Stimulated activated CD8-positive, alpha-beta memory T cell treated with anti-CD3 and anti-CD28 coated beads, Interleukin-7, amount 100 ng/mL, for 48 hours (primary cell): Measurements from ENCODE around the gene UQCRC1.
"Not testable (repeated sequence)": the region's sequence is repeated elsewhere in the genome, so short reads cannot be mapped to it uniquely, and the experiment has no call there.

ENCODE experiments used
- DNase-seq, 2 donors: peaks; one replicate each; pipeline ENCODE4 v3.0.0-alpha.2; 2020; ENCODE audit warnings: low read depth in 1 of 2; ENCODE audit errors: extremely low read depth in 1 of 2

UQCRC1 gene

DNA sequence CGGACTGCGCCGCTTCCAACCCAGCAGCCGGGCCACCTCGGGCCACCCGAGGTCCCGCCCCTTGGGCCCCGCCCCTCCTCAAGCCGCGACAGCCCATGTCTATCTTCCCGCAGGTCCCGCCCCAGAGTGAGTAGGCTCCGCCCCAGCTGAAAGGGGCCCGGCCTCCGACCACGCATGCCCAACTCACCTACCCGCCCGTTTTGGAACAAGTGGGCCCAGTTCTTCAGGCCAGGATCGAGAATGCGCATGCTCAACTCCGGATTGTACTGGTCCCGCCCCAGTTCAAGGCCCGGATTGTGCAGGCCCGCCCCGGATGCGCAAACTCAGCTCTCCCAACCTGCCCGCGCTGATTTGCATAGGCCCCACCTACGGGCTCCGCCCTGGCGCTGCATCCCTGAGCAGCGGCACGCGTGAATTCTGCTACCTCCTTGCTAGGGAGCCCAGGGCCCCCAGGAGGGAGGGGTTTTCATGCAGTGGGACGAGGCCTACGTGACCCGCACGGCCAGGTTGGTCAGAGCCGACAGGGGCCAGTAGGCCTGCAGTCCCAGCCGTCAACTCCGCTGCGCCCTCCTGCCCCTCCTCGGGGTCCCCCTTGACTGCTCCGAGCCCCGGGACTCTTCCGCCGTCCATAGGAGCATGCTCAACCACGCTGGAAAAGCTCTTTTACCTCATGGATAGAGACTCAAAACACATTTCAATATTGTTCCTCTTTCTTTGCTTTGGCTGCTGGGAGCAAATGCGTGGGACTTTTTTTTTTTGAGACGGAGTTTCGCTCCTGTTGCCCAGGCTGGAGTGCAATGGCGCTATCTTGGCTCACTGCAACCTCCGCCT is 52.4 kb downstream of the UQCRC1 start, which contains the start of gene PFKFB4:
Gene PFKFB4, minus strand, starts transcription at position 8 of the 831 bp plus-strand sequence. CDS start 26 bp downstream, outside the sequence.
- peak; percentile 98 to 99 for DNase-seq

DNA sequence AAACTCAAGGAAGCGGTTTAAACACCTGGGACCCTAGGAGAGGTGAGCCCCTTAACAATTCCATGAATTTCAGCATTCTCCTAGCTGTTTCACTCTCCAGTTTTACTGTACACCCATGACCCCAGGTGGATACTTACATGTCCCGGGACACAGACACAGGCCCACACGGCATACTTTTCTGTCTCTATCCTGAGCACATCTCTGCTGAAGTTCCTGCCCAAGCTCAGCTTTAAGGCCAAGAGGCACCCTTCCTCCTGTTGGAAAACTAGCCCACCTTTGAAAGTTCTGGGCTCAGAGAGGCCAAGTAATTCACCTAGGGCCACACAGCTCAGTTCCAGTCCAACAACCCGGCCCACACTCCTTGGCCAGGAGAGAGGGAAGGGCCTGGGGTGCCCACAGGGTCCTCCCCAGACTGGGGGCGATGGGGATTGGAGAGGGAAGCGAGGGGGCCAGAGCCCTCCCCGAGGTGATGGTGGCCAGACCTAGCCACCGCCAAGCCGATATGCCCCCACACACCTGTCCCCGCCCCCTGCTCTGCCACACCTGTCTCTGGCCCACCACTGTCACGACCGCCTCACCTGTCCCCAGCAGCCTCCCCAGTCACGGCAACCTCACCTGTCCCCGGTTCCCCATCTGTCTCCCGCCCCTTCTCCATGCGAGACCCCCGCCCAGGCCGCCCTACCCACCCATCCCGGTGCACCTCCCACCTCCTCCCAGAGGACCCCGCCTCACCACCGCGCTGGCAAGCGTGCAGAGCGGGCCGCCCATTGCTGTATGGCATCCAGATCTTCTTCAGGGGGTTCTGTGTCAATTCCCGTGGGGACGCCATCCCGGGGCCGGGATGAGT is 53.3 kb downstream of the UQCRC1 start:
- DNase-seq: no peak

DNA sequence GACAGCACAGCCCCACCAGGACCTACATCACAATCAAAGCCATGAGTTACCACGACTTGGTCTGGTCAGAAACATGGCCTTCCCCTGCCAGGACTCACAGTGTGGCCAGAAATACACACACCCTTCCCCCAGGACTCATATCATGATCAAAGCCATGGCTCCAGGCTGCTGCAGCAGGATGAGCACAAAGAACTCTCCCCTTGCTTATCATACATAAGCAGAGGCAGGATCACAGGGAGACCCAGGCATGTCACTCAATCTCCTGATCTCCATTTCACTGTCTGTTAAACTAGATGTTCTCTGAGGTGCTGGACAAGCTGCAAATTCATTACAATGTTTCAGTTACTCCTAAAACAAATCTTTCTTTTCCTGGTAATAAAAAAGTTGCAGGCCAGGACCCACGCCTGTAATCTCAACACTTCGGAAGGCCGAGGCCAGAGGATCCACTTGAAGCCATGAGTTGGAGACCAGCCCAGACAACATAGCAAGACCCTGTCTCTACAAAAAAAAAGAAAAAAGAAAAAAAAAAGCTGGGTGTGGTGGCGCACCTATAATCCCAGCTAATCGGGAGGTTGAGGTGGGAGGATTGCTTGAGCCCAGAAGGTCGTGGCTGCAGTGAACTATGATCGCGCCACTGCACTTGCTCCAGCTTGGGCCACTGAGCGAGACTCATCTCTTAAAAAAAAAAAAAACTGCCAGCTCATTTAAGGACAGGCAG is 54.1 kb downstream of the UQCRC1 start:
- DNase-seq: no peak

DNA sequence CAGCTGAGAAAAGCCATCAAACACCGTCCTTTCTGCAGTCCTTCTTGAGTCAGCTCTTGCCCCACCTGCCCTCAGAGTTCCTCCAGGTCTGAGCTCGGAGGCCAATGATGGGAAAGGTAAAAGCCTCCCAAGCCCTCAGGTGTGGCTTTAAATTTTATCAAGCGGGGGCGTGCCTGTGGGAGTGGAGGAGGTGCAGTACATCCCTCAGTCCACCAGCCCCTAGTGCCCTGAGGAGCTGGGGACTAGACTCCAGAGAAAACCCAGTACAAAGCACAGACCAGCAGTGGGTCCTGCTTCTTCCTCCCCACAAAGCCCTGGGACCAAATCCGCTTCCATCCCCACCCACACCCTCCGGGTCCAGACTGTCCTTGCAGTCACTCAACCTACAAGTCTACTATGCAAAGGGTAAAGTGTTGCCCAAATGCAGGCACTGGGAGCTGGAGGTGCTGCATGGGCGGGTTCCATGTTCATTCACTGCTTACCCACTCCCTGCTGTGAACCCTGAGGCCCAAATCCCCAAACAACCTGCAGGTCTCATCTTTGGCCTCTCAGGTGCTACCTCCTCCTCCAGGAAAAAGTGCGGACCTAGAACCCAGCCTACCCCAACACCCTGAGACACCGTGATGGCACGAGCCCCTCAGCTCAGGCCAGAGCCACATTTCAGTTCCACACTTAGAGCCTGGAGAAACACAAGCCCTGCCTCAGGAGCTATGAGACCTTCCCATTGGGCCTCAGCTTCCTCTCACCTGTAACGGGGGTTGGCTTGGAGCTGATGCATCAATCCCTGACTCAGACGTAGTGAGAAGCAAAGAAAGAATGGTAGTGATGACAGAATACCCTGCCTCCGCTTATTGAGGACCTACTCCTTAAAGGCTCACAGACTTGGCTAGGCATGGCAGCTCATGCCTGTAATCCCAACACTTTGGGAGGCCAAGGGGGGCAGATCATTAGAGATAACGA is 55.3 kb downstream of the UQCRC1 start:
- DNase-seq: no peak

DNA sequence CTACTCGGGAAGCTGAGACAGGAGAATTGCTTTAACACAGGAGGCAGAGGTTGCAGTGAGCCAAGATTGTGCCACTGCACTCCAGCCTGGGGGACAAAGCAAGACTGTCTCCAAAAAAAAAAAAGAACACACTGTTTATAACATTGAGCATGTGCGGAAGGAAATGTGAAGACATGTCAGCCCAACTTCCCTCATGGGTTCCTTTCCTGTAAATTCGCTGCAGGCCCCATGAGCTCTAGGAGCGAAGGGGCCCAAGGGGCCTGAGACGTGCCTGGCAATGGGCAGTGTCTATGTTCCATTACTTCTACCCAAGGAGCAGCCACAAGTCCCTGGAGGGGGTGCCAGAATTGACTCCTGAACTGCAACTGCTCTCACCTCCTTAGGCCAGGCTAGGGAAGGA is 56.1 kb downstream of the UQCRC1 start:
- no peak for DNase-seq

DNA sequence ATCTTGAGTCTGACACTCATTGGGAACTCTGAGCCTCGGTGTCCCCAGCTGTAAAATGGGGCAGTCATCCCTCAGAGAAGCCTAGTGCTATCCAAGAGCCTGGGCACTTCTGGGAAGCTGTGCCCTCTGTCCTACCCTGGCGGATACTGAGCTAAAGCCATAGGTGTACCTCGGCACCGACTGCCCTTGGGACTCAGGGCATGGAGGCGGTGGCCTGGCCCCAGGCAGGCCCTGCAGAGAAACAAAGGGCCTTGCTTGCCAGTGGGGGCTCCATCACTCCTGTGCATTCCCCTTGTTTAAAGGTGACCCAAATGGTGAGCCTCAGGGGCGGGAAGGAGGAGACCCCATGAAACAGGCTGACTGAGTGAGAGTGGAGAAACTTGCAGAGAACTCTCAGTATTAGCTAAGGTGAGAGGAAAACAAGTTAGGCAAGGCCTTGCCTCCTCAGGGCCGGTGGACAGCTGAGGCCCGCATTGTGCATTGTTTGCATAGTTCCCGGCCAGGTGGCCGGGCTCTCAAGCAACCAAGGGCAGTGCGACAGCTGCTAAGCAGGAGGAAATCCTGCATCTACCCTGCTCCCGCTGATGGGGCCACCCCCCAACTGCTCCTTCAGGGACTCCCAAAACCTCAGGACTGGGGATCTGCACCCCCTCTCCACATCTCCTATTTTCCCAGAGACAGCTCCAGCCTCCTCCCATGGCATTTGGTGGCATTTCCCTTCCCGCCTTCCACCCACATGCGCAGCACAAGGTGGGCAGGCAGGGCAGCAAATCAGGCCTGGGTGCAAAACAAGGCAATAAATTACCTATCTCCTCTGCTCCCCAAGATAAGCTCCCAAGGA is 57.1 kb downstream of the UQCRC1 start:
- no peak for DNase-seq

DNA sequence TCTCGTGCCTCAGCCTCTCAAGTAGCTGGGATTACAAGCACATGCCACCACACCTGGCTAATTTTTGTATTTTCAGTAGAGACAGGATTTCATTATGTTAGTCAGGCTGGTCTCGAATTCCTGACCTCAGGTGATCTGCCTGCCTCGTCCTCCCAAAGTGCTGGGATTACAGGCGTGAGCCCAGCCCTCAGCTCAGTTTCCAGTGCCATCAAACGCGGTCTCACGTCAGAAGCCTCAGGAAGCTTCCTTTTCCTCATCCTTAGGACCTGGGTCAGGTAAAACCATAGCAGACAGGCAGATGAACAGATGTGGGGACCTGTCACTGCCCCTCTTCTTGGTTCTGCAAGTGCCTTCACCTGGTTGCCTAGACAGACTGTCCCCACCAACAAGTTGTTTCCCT is 57.8 kb downstream of the UQCRC1 start:
- DNase-seq: not testable (repeated sequence)
